Measurements from ENCODE around the gene PTGDS. TPM values are rescaled to one million over a fixed set of nuclear protein-coding genes. Genes with fewer than 3 reads are reported as not detected.

The PTGDS gene
- total RNA-seq, 1 donor from 2014 or later, result 0.17 TPM

GRCh38 chr9:137026384-137026783 is 49.1 kb downstream of the PTGDS start:
- DNase-seq, result no peak

- no peak for DNase-seq
Measured at GRCh38 chr9:137026828-137027227, 49.5 kb downstream of the PTGDS start.

GRCh38 chr9:137027369-137028262 is 50.3 kb downstream of the PTGDS start, which contains the start of gene ABCA2:
TSS of gene ABCA2 (minus strand) at chr9:137028237. CDS start at chr9:137028140, 97 bp downstream.
- DNase-seq, result peak; percentile 34

GRCh38 chr9:137028263-137029057 is 51.2 kb downstream of the PTGDS start:
- DNase-seq, result peak; percentile 51

GRCh38 chr9:137029058-137029936 is 52.0 kb downstream of the PTGDS start:
- peak; percentile 81 for DNase-seq

GRCh38 chr9:137030006-137030405 is 52.7 kb downstream of the PTGDS start:
- DNase-seq, result no peak

- no peak for DNase-seq
Measured at GRCh38 chr9:137030538-137031527, 53.5 kb downstream of the PTGDS start.

Other genes with a start within 250 kb of the PTGDS start
- 0.05 TPM in 1 of 2 replicates, not detected in the other for gene LCN10, start 234.6 kb upstream of the PTGDS start, total RNA-seq
- gene LCN6, start 229.0 kb upstream of the PTGDS start, total RNA-seq, result 0.68 TPM in 1 of 2 replicates, not detected in the other
- gene LCN8, start 219.3 kb upstream of the PTGDS start, total RNA-seq, result not detected in 2 replicates
- 0.05 TPM in 1 of 2 replicates, not detected in the other for gene LCN15, start 213.0 kb upstream of the PTGDS start, total RNA-seq
- 47.9 and 98.5 TPM in 2 replicates for gene TMEM141, start 186.2 kb upstream of the PTGDS start, total RNA-seq
- 0.37 and 1.0 TPM in 2 replicates for gene CCDC183, start 181.2 kb upstream of the PTGDS start, total RNA-seq
- 69.1 and 95.8 TPM in 2 replicates for gene RABL6, start 169.6 kb upstream of the PTGDS start, total RNA-seq
- 1.0 TPM in 2 replicates for gene AJM1, start 135.0 kb upstream of the PTGDS start, total RNA-seq
- gene PHPT1, start 128.1 kb upstream of the PTGDS start, total RNA-seq, result 99.0 and 104 TPM in 2 replicates
- 2.0 and 5.1 TPM in 2 replicates for gene MAMDC4, start 125.2 kb upstream of the PTGDS start, total RNA-seq
- gene EDF1, start 111.2 kb upstream of the PTGDS start, total RNA-seq, result 309 and 438 TPM in 2 replicates
- 20.6 and 24.2 TPM in 2 replicates for gene TRAF2, start 91.0 kb upstream of the PTGDS start, total RNA-seq
- 255 and 270 TPM in 2 replicates for gene FBXW5, start 32.8 kb upstream of the PTGDS start, total RNA-seq
- gene C8G, start 32.3 kb upstream of the PTGDS start, total RNA-seq, result 1.7 TPM in 1 of 2 replicates, not detected in the other
- not detected in 2 replicates for gene LCN12, start 25.2 kb upstream of the PTGDS start, total RNA-seq
- not detected in 2 replicates for gene LCNL1, start 5.5 kb downstream of the PTGDS start, total RNA-seq
- gene PAXX, start 14.9 kb downstream of the PTGDS start, total RNA-seq, result 13.5 and 17.9 TPM in 2 replicates
- gene CLIC3, start 19.1 kb downstream of the PTGDS start, total RNA-seq, result 0.09 TPM in 1 of 2 replicates, not detected in the other
- 8.5 and 13.3 TPM in 2 replicates for gene ABCA2, start 50.7 kb downstream of the PTGDS start, total RNA-seq
- gene FUT7, start 54.6 kb downstream of the PTGDS start, total RNA-seq, result not detected in 2 replicates
- gene NPDC1, start 68.7 kb downstream of the PTGDS start, total RNA-seq, result 39.7 and 46.8 TPM in 2 replicates
- gene ENTPD2, start 76.6 kb downstream of the PTGDS start, total RNA-seq, result not detected in 2 replicates
- gene SAPCD2, start 93.1 kb downstream of the PTGDS start, total RNA-seq, result 6.0 and 36.3 TPM in 2 replicates
- gene UAP1L1, start 100.0 kb downstream of the PTGDS start, total RNA-seq, result 27.0 and 27.2 TPM in 2 replicates
- 73.1 and 76.6 TPM in 2 replicates for gene MAN1B1, start 109.5 kb downstream of the PTGDS start, total RNA-seq
- 81.5 and 98.5 TPM in 2 replicates for gene DPP7, start 137.2 kb downstream of the PTGDS start, total RNA-seq
- 0.05 and 0.17 TPM in 2 replicates for gene GRIN1, start 161.7 kb downstream of the PTGDS start, total RNA-seq
- gene LRRC26, start 192.5 kb downstream of the PTGDS start, total RNA-seq, result not detected in 2 replicates
- not detected in 2 replicates for gene TMEM210, start 194.6 kb downstream of the PTGDS start, total RNA-seq
- 23.1 and 33.6 TPM in 2 replicates for gene ANAPC2, start 211.1 kb downstream of the PTGDS start, total RNA-seq
- 112 and 128 TPM in 2 replicates for gene SSNA1, start 211.2 kb downstream of the PTGDS start, total RNA-seq
- 4.6 and 6.6 TPM in 2 replicates for gene TPRN, start 223.2 kb downstream of the PTGDS start, total RNA-seq
- 31.1 TPM in 2 replicates for gene TMEM203, start 228.1 kb downstream of the PTGDS start, total RNA-seq
- gene NDOR1, start 228.2 kb downstream of the PTGDS start, total RNA-seq, result 3.4 and 5.8 TPM in 2 replicates
- gene RNF208, start 244.7 kb downstream of the PTGDS start, total RNA-seq, result 0.14 TPM in 1 of 2 replicates, not detected in the other
- 0.17 and 0.37 TPM in 2 replicates for gene CYSRT1, start 247.7 kb downstream of the PTGDS start, total RNA-seq
- gene RNF224, start 250.0 kb downstream of the PTGDS start, total RNA-seq, result not detected in 2 replicates